Astrocyte (in vitro differentiated cells and primary cell): ENCODE measurements around the gene FLACC1. TPM values are rescaled to one million over a fixed set of nuclear protein-coding genes. Genes with fewer than 3 reads are reported as not detected.

ENCODE experiments used
- DNase-seq: peaks from one replicate; pipeline ENCODE4 v3.0.0-alpha.2; 2010; ENCODE audit warnings: low read depth
- FAIRE-seq: peaks from 2 replicates; lab custom pipeline; 2011; peaks lifted over from hg19 to GRCh38; lab: Jason Lieb, UNC
- H2AFZ ChIP-seq: 2 replicates; pipeline ENCODE4 v1.6.0; 2012; ENCODE audit warnings: low read depth, low read length, inconsistent platforms
- H3K27ac ChIP-seq: 2 replicates; pipeline ENCODE4 v1.5.1; 2011; ENCODE audit warnings: low read depth, low read length, inconsistent platforms
- H3K27me3 ChIP-seq: 2 replicates; pipeline ENCODE4 v1.6.0; 2011; ENCODE audit warnings: low read length, inconsistent platforms; ENCODE audit not compliant: insufficient read depth
- H3K36me3 ChIP-seq: 2 replicates; pipeline ENCODE4 v1.5.1; 2011; ENCODE audit warnings: low read length, inconsistent platforms; ENCODE audit not compliant: insufficient read depth
- H3K4me1 ChIP-seq: 2 replicates; pipeline ENCODE4 v1.5.1; 2011; ENCODE audit warnings: low read length, inconsistent platforms; ENCODE audit not compliant: insufficient read depth
- H3K4me2 ChIP-seq: 2 replicates; pipeline ENCODE4 v1.6.0; 2012; ENCODE audit warnings: low read length, inconsistent platforms
- H3K4me3 ChIP-seq: 2 replicates; pipeline ENCODE4 v1.5.1; 2011; ENCODE audit warnings: low read depth, mild to moderate bottlenecking, low read length, inconsistent platforms; ENCODE audit not compliant: insufficient read depth
- H3K79me2 ChIP-seq: 2 replicates; pipeline ENCODE4 v1.6.0; 2012; ENCODE audit warnings: mild to moderate bottlenecking, low read length, inconsistent platforms; ENCODE audit not compliant: insufficient read depth
- H3K9ac ChIP-seq: 2 replicates; pipeline ENCODE4 v1.6.0; 2012; ENCODE audit warnings: mild to moderate bottlenecking, low read length, inconsistent platforms
- H3K9me3 ChIP-seq: 2 replicates; pipeline ENCODE4 v1.5.1; 2012; ENCODE audit warnings: low read depth, mild to moderate bottlenecking, low read length, inconsistent platforms; ENCODE audit not compliant: insufficient read depth
- H4K20me1 ChIP-seq: 2 replicates; pipeline ENCODE4 v1.6.0; 2012; ENCODE audit warnings: low read length, inconsistent platforms; ENCODE audit not compliant: insufficient read depth
- H3K27ac Mint-ChIP-seq: one replicate; pipeline ENCODE4 v1.8.0; 2021; ENCODE audit warnings: mild to moderate bottlenecking, mixed read lengths; ENCODE audit not compliant: unreplicated experiment
- H3K27me3 Mint-ChIP-seq: one replicate; pipeline ENCODE4 v1.8.0; 2021; ENCODE audit warnings: low read depth, mixed read lengths; ENCODE audit not compliant: unreplicated experiment
- H3K36me3 Mint-ChIP-seq: one replicate; pipeline ENCODE4 v1.8.0; 2021; ENCODE audit warnings: low read depth, mixed read lengths; ENCODE audit not compliant: unreplicated experiment
- H3K4me1 Mint-ChIP-seq: one replicate; pipeline ENCODE4 v1.8.0; 2021; ENCODE audit warnings: low read depth, mixed read lengths; ENCODE audit not compliant: unreplicated experiment
- H3K4me3 Mint-ChIP-seq: one replicate; pipeline ENCODE4 v1.8.0; 2021; ENCODE audit warnings: mild to moderate bottlenecking, moderate library complexity, mixed read lengths; ENCODE audit not compliant: unreplicated experiment
- H3K9me3 Mint-ChIP-seq: one replicate; pipeline ENCODE4 v1.8.0; 2021; ENCODE audit warnings: mild to moderate bottlenecking, mixed read lengths; ENCODE audit not compliant: unreplicated experiment
- CTCF ChIP-seq: IDR thresholded peaks from 2 replicates; pipeline ENCODE4 v1.5.1; 2011; ENCODE audit warnings: low read depth, mild to moderate bottlenecking, inconsistent platforms, low read length, moderate library complexity; ENCODE audit not compliant: insufficient read depth
- EZH2 ChIP-seq: IDR thresholded peaks from 2 replicates; pipeline ENCODE4 v1.6.1; 2012; ENCODE audit warnings: mild to moderate bottlenecking, low read length, inconsistent platforms; ENCODE audit not compliant: insufficient read depth
- total RNA-seq: library from RNA; stranded (reverse); gene quantifications from 2 replicates; pipeline ENCODE4 v1.2.1, GENCODE V29; 2021

The FLACC1 gene
- total RNA-seq, 1 donor from 2014 or later = 2.2 TPM

GRCh38 chr2:201350879-201351278 lies 6.3 kb downstream of the FLACC1 start:
- Histone ChIP-seq H3K27ac (no peak overlapping the region), H3K4me3 (no peak overlapping the region), H3K4me2 (no peak overlapping the region), H3K27me3 (no peaks in the 10 kb centered on the region), H3K4me1 (no peaks in the 10 kb centered on the region), H2AFZ (no peak overlapping the region), H3K9me3 (no peaks in the 10 kb centered on the region), H3K9ac (no peak overlapping the region), H3K36me3 (no peaks in the 10 kb centered on the region), H3K79me2 (no peaks in the 10 kb centered on the region), H4K20me1 (no peaks in the 10 kb centered on the region)
- Mint-ChIP-seq H3K9me3 (peaks cover 5% of the 10 kb centered on the region), H3K4me3 (no peak overlapping the region), H3K27ac (no peak overlapping the region), H3K27me3 (no peaks in the 10 kb centered on the region), H3K36me3 (peaks cover 53% of the 10 kb centered on the region), H3K4me1 (no peaks in the 10 kb centered on the region)
- TF ChIP-seq CTCF = no peak
- no peak for TF ChIP-seq EZH2
- no peak for FAIRE-seq
- no peak for DNase-seq

DNA sequence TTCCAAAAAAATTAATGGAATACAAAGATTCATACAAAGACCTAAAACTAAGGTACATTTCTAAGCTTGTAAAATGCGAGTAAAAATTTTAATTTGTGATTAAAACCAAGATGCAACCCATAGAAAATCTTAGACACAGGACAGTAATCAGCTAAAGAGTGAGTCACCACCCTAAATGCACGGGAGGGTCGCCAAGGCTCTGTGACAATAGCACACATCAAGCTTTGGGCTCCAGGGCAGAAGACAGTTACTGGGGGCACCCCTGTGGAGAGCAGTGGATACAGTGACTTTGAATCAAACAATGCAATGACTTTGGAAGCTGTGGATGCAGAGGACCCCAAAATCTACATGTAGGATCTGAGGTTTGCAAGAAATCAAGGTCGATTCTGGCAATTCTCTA lies 7.5 kb downstream of the FLACC1 start:
- no peaks in the 10 kb centered on the region for H3K27me3 ChIP-seq
- H3K4me3 ChIP-seq = no peak overlapping the region
- DNase-seq (no peak), FAIRE-seq (no peak)
- H3K27ac Mint-ChIP-seq = no peak overlapping the region
- no peaks in the 10 kb centered on the region for H3K27me3 Mint-ChIP-seq
- H3K36me3 Mint-ChIP-seq = peaks cover 46% of the 10 kb centered on the region
- no peaks in the 10 kb centered on the region for H3K4me1 Mint-ChIP-seq
- no peak overlapping the region for H2AFZ ChIP-seq
- no peaks in the 10 kb centered on the region for H4K20me1 ChIP-seq
- peaks cover 5% of the 10 kb centered on the region for H3K9me3 Mint-ChIP-seq
- TF ChIP-seq CTCF (no peak), EZH2 (no peak)
- no peaks in the 10 kb centered on the region for H3K79me2 ChIP-seq
- no peak overlapping the region for H3K4me3 Mint-ChIP-seq
- no peaks in the 10 kb centered on the region for H3K9me3 ChIP-seq
- H3K9ac ChIP-seq = no peak overlapping the region
- H3K4me2 ChIP-seq = no peak overlapping the region
- H3K36me3 ChIP-seq = no peaks in the 10 kb centered on the region
- no peaks in the 10 kb centered on the region for H3K4me1 ChIP-seq
- no peak overlapping the region for H3K27ac ChIP-seq

GRCh38 chr2:201348758-201349157 lies 8.4 kb downstream of the FLACC1 start:
- H3K9me3 Mint-ChIP-seq = peaks cover 2% of the 10 kb centered on the region
- no peak for DNase-seq
- Histone ChIP-seq H4K20me1 (no peaks in the 10 kb centered on the region), H3K79me2 (no peaks in the 10 kb centered on the region), H3K4me1 (no peaks in the 10 kb centered on the region), H3K4me3 (no peak overlapping the region), H3K4me2 (no peak overlapping the region), H3K9ac (no peak overlapping the region), H3K36me3 (no peaks in the 10 kb centered on the region), H2AFZ (no peak overlapping the region), H3K27ac (no peak overlapping the region), H3K27me3 (no peaks in the 10 kb centered on the region), H3K9me3 (no peaks in the 10 kb centered on the region)
- peaks cover 41% of the 10 kb centered on the region for H3K36me3 Mint-ChIP-seq
- TF ChIP-seq CTCF (no peak), EZH2 (no peak)
- no peak for FAIRE-seq
- no peaks in the 10 kb centered on the region for H3K4me1 Mint-ChIP-seq
- no peaks in the 10 kb centered on the region for H3K27me3 Mint-ChIP-seq
- H3K27ac Mint-ChIP-seq = no peak overlapping the region
- H3K4me3 Mint-ChIP-seq = no peak overlapping the region
